NCI-H1092 treated with DMSO at 0.1 percent for 48 hours (cell line): ENCODE results near the gene PPARD.
"Not testable (repeated sequence)": the region's sequence is repeated elsewhere in the genome, so short reads cannot be mapped to it uniquely, and the experiment has no call there.

Source experiments
- DNase-seq: peaks from one replicate; lab custom pipeline; 2025; lab: John Stamatoyannopoulos, UW

PPARD gene

GRCh38 chr6:35312076-35312800 lies 30.1 kb upstream of the PPARD start:
- no peak for DNase-seq

GRCh38 chr6:35312807-35313206 lies 29.6 kb upstream of the PPARD start:
- DNase-seq: no peak

GRCh38 chr6:35317483-35318195 lies 24.7 kb upstream of the PPARD start:
- DNase-seq: no peak

GRCh38 chr6:35318196-35319171 lies 23.9 kb upstream of the PPARD start:
- DNase-seq: peak; percentile 74

GRCh38 chr6:35319346-35320030 lies 22.9 kb upstream of the PPARD start:
- no peak for DNase-seq

GRCh38 chr6:35320031-35320410 lies 22.3 kb upstream of the PPARD start:
- no peak for DNase-seq

- no peak for DNase-seq
These were observed 21.3 kb upstream of the PPARD start for GRCh38 chr6:35321091-35321490.

GRCh38 chr6:35327349-35328027 lies 14.9 kb upstream of the PPARD start:
- DNase-seq: peak; percentile 17

- no peak for DNase-seq
These were observed 14.1 kb upstream of the PPARD start for GRCh38 chr6:35328108-35328723.

GRCh38 chr6:35328965-35329364 lies 13.4 kb upstream of the PPARD start:
- DNase-seq: not testable (repeated sequence)

- no peak for DNase-seq
These were observed 11.7 kb upstream of the PPARD start for GRCh38 chr6:35330541-35331119.

GRCh38 chr6:35332074-35332887 lies 10.1 kb upstream of the PPARD start:
- DNase-seq: peak; percentile 54

- DNase-seq: no peak
These were observed 801 bp upstream of the PPARD start for GRCh38 chr6:35341557-35341956.

GRCh38 chr6:35343092-35343834 lies 905 bp downstream of the PPARD start:
- no peak for DNase-seq

GRCh38 chr6:35343835-35344550 lies 1.6 kb downstream of the PPARD start:
- DNase-seq: no peak

- DNase-seq: no peak
These were observed 9.1 kb downstream of the PPARD start for GRCh38 chr6:35351422-35351821.

- DNase-seq: no peak
These were observed 10.4 kb downstream of the PPARD start for GRCh38 chr6:35352735-35353134.
